Measurements from ENCODE around the gene DPP10. TPM values are rescaled to one million over a fixed set of nuclear protein-coding genes. Genes with fewer than 3 reads are reported as not detected.

The DPP10 gene
- total and polyA plus RNA-seq, 8 donors, result 1.1 to 8.2 (median 5.8) TPM

DNA sequence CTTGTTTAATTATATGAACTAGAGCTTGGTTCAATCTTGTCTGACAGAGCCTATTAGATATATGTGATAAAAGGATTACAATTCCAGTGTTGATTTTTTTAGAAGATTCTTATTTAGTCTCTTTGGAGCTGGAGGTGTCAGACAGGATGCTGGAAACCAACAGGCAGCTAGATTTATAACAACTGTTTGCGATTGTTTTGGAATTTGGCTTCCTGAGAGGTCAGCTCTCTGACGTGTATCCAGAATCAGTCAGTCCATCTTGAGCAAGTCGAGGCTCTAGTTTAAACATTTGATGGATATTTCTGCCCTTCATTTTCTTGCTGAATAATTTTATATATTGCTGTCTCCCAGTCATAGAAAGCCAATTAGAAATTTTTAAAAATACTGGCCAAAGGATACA lies 1062.9 kb downstream of the DPP10 start:
- no peak overlapping the region for H3K27ac ChIP-seq
- DNase-seq (no peak), FAIRE-seq (no peak), ATAC-seq (no peak)
- no peaks in the 10 kb centered on the region for H3K9me3 ChIP-seq
- TF ChIP-seq, protein P1, sequence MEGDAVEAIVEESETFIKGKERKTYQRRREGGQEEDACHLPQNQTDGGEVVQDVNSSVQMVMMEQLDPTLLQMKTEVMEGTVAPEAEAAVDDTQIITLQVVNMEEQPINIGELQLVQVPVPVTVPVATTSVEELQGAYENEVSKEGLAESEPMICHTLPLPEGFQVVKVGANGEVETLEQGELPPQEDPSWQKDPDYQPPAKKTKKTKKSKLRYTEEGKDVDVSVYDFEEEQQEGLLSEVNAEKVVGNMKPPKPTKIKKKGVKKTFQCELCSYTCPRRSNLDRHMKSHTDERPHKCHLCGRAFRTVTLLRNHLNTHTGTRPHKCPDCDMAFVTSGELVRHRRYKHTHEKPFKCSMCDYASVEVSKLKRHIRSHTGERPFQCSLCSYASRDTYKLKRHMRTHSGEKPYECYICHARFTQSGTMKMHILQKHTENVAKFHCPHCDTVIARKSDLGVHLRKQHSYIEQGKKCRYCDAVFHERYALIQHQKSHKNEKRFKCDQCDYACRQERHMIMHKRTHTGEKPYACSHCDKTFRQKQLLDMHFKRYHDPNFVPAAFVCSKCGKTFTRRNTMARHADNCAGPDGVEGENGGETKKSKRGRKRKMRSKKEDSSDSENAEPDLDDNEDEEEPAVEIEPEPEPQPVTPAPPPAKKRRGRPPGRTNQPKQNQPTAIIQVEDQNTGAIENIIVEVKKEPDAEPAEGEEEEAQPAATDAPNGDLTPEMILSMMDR (IDR thresholded peaks at IDR 0.05), result no peak
- intact Hi-C loops (cut with DNase I), result no loop called here
- H3K4me1 ChIP-seq, result peaks cover 0 to 3% (median 0%) of the 10 kb centered on the region in 3 donors
- WGBS, 2 donors, result 76 to 77% methylated on average over 3 of the region's 3 CpGs
- H3K36me3 ChIP-seq, result no peaks in the 10 kb centered on the region
- H3K4me3 ChIP-seq, result no peak overlapping the region
- no peaks in the 10 kb centered on the region for H3K27me3 ChIP-seq

DNA sequence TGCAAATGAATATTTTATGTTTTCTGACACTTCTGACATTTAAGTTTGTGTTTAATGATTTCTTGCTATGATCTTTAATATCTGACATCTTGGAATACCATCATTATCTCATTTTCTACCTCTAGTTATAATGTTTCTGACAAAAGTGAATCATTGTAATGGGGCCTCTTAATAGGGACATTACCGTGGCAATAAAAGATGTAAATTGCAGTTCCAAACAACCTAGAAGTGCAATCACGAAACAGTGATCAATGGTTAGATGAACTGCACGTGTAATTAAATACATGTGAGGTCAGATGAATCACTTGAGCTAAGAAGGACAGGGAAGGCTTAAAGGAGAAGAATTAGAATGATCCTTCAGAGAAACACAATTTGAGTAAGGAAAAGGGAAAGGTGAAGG lies 1078.3 kb downstream of the DPP10 start:
- WGBS, 2 donors, result 79 to 80% methylated on average over 3 of the region's 3 CpGs
- Histone ChIP-seq H3K27me3 (no peaks in the 10 kb centered on the region), H3K9me3 (no peaks in the 10 kb centered on the region), H3K36me3 (no peaks in the 10 kb centered on the region), H3K4me1 (no peaks in the 10 kb centered on the region), H3K27ac (no peak overlapping the region), H3K4me3 (no peak overlapping the region)
- FAIRE-seq (no peak), DNase-seq (no peak), ATAC-seq (no peak)
- intact Hi-C loops (cut with DNase I), result no loop called here
- TF ChIP-seq, protein P1 (IDR thresholded peaks at IDR 0.05), result no peak

DNA sequence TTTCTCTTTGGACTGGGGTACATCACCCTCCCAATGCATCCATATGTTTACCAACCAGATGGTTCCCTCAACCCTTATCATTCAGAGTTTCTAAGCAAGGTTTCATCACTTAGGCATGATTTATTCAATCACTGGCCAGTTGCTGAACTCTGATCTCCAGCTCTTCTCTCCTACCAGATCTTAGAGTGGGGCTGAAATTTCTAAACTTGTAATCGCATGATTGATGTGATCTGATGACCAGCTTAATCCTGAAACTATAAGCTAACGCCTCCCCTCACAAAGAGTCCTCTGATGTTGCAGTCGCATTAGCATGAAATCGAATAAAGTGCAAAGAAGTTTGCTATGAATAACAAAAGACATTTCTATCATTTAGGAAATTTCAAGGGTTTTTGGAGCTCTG lies 1082.0 kb downstream of the DPP10 start:
- H3K4me3 ChIP-seq, result no peak overlapping the region
- DNase-seq (no peak), ATAC-seq (no peak), FAIRE-seq (no peak)
- H3K4me1 ChIP-seq, result no peaks in the 10 kb centered on the region
- no peak overlapping the region for H3K27ac ChIP-seq
- WGBS, 2 donors, result 91 to 96% methylated on average over 4 of the region's 4 CpGs
- TF ChIP-seq, protein P1 (IDR thresholded peaks at IDR 0.05), result no peak
- H3K27me3 ChIP-seq, result no peaks in the 10 kb centered on the region
- no peaks in the 10 kb centered on the region for H3K9me3 ChIP-seq
- H3K36me3 ChIP-seq, result no peaks in the 10 kb centered on the region
- intact Hi-C loops (cut with DNase I), result no loop called here

DNA sequence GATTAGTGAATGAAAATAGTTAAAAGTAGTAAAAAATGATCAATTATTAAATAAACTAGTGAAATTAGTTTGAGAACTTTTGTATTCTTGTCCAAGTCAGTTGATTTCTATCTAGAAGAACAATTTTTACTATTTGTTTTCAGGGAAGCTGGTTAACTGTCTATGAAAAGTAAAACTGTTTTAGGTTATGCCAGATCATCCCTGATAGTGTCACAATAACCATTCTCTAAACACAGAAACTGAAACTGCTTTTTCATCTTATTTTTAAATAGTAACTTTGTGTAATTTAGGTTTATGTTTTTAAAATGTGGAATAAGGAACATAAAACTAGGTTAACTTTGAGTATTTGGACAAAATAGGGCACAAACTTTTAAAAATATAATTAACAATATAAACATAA lies 1087.2 kb downstream of the DPP10 start:
- Histone ChIP-seq H3K27me3 (no peaks in the 10 kb centered on the region), H3K9me3 (no peaks in the 10 kb centered on the region), H3K27ac (no peak overlapping the region), H3K4me1 (no peaks in the 10 kb centered on the region), H3K4me3 (no peak overlapping the region), H3K36me3 (no peaks in the 10 kb centered on the region)
- FAIRE-seq, result no peak
- no peak for ATAC-seq
- intact Hi-C loops (cut with DNase I), result no loop called here
- TF ChIP-seq, protein P1 (IDR thresholded peaks at IDR 0.05), result no peak
- no peak for DNase-seq

DNA sequence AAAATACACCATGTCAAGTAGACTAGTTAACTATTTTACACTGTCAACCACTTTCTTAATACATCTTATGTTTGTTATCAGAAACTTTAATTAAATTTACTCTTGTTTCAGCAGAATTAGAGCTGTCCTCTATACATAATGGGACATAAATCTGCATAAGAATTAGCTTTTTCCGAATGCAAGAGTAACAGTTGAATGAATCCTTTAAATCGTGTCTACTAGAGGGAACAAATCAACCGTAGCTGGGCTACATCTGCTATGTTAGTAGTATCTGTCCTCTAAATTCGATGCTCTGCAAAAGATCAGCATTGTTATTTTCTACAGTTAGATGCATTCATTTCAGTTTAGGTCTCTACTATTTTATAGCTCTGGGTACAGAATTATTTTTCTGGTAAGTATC lies 1090.6 kb downstream of the DPP10 start:
- 90 to 91% methylated on average over 4 of the region's 4 CpGs for WGBS, 2 donors
- TF ChIP-seq, protein P1 (IDR thresholded peaks at IDR 0.05), result no peak
- intact Hi-C loops (cut with DNase I), result no loop called here

More for the DNA sequence above, 1090.6 kb downstream of the DPP10 start:
- Histone ChIP-seq H3K9me3 (no peaks in the 10 kb centered on the region), H3K27me3 (no peaks in the 10 kb centered on the region), H3K36me3 (no peaks in the 10 kb centered on the region), H3K4me3 (no peak overlapping the region), H3K4me1 (no peaks in the 10 kb centered on the region), H3K27ac (no peak overlapping the region)
- no peak for DNase-seq
- no peak for ATAC-seq
- FAIRE-seq, result no peak
